ENCODE results near the gene VAT1L. TPM values are rescaled to one million over a fixed set of nuclear protein-coding genes. Genes with fewer than 3 reads are reported as not detected.

The VAT1L gene
- total and polyA plus RNA-seq, 10 of the 15 experiments (the other 5 are each of a cell fraction or from before 2014, with no cell fraction given) = 0.06 to 0.18 (median 0.10) TPM; not detected in 5

DNA sequence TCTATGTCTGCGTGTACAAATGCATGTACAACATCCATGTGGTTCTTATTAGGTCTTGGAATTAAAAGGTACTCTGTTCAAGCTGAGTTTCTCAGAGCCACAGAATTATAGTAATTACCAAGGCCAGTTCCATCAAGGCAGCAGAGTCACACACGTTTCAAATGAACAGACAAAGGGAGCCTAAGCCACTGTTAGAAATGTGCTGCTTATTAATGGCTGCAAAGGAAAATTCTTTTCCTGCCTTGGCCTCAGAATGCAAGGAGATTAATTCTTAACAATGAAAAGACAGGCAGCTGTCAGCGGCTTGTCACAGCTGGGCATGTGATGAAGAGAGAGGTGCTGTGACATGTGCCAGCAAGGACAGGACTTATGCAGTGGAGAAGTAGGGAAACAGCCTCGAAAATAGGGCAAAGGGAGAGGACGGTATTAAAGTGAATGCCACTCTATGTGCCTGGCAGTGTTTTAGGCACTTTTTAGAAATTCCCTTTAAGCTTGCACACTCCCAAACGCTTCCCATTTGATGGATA is 133.9 kb downstream of the VAT1L start:
- H3K4me3 ChIP-seq = no peak overlapping the region
- ChIA-PET POLR2A (no interaction called here), SMC1A (ENCODE audit: uncharacterized antibody, unreplicated experiment) (no interaction called here), CTCF (no interaction called here), RAD21 (ENCODE audit: unreplicated experiment) (no interaction called here)
- in situ Hi-C loops (cut with MboI) (no loop called here), intact Hi-C loops (cut with micrococcal nuclease; ENCODE audit: unreplicated experiment) (no loop called here)
- H4K20me1 ChIP-seq (ENCODE audit: control insufficient read depth, insufficient read depth) = no peaks in the 10 kb centered on the region
- BruUV-seq (replicated peaks) = no TSS peak
- FAIRE-seq = no peak
- no peak for ATAC-seq
- H2AFZ ChIP-seq (ENCODE audit: control insufficient read depth, low read depth, low read length) = no peak overlapping the region
- no peaks in the 10 kb centered on the region for H3K9me3 ChIP-seq (replicated peaks; ENCODE audit: control insufficient read depth, insufficient read depth, low read length)
- H3K4me2 ChIP-seq (ENCODE audit: control insufficient read depth, insufficient read depth) = no peak overlapping the region
- H3K79me2 ChIP-seq (ENCODE audit: control insufficient read depth, insufficient read depth, low read length) = no peaks in the 10 kb centered on the region
- no peak overlapping the region for H3K9ac ChIP-seq (ENCODE audit: control insufficient read depth, insufficient read depth, low read length)
- WGBS (ENCODE audit: insufficient coverage, insufficient replicate concordance, low lambda C conversion rate, missing lambda C conversion rate) = 28% methylated on average over 6 of the region's 6 CpGs
- no peak for DNase-seq (ENCODE audit: low read depth, low spot score)
- no peaks in the 10 kb centered on the region for H3K36me3 ChIP-seq (ENCODE audit: control insufficient read depth in 2 of 2, insufficient read depth in 2 of 2, low read length in 1 of 2)
- H3K27me3 ChIP-seq (replicated peaks in 1 of 2; ENCODE audit: control insufficient read depth in 2 of 2, insufficient read depth in 2 of 2, low read length in 1 of 2) = no peaks in the 10 kb centered on the region
- TF ChIP-seq, protein P1, sequence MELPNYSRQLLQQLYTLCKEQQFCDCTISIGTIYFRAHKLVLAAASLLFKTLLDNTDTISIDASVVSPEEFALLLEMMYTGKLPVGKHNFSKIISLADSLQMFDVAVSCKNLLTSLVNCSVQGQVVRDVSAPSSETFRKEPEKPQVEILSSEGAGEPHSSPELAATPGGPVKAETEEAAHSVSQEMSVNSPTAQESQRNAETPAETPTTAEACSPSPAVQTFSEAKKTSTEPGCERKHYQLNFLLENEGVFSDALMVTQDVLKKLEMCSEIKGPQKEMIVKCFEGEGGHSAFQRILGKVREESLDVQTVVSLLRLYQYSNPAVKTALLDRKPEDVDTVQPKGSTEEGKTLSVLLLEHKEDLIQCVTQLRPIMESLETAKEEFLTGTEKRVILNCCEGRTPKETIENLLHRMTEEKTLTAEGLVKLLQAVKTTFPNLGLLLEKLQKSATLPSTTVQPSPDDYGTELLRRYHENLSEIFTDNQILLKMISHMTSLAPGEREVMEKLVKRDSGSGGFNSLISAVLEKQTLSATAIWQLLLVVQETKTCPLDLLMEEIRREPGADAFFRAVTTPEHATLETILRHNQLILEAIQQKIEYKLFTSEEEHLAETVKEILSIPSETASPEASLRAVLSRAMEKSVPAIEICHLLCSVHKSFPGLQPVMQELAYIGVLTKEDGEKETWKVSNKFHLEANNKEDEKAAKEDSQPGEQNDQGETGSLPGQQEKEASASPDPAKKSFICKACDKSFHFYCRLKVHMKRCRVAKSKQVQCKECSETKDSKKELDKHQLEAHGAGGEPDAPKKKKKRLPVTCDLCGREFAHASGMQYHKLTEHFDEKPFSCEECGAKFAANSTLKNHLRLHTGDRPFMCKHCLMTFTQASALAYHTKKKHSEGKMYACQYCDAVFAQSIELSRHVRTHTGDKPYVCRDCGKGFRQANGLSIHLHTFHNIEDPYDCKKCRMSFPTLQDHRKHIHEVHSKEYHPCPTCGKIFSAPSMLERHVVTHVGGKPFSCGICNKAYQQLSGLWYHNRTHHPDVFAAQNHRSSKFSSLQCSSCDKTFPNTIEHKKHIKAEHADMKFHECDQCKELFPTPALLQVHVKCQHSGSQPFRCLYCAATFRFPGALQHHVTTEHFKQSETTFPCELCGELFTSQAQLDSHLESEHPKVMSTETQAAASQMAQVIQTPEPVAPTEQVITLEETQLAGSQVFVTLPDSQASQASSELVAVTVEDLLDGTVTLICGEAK (IDR thresholded peaks at IDR 0.05; ENCODE audit: borderline replicate concordance) = no peak
- TF ChIP-seq, protein P2, sequence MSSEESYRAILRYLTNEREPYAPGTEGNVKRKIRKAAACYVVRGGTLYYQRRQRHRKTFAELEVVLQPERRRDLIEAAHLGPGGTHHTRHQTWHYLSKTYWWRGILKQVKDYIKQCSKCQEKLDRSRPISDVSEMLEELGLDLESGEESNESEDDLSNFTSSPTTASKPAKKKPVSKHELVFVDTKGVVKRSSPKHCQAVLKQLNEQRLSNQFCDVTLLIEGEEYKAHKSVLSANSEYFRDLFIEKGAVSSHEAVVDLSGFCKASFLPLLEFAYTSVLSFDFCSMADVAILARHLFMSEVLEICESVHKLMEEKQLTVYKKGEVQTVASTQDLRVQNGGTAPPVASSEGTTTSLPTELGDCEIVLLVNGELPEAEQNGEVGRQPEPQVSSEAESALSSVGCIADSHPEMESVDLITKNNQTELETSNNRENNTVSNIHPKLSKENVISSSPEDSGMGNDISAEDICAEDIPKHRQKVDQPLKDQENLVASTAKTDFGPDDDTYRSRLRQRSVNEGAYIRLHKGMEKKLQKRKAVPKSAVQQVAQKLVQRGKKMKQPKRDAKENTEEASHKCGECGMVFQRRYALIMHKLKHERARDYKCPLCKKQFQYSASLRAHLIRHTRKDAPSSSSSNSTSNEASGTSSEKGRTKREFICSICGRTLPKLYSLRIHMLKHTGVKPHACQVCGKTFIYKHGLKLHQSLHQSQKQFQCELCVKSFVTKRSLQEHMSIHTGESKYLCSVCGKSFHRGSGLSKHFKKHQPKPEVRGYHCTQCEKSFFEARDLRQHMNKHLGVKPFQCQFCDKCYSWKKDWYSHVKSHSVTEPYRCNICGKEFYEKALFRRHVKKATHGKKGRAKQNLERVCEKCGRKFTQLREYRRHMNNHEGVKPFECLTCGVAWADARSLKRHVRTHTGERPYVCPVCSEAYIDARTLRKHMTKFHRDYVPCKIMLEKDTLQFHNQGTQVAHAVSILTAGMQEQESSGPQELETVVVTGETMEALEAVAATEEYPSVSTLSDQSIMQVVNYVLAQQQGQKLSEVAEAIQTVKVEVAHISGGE (CRISPR knock-in tag; IDR thresholded peaks at IDR 0.05) = no peak
- TF ChIP-seq ZBED1 (IDR thresholded peaks at IDR 0.05; ENCODE audit: borderline replicate concordance) = no peak
- TF ChIP-seq STAT3 (IDR thresholded peaks at IDR 0.05; ENCODE audit: low read depth, low read length) = no peak
- TF ChIP-seq CHD4 (IDR thresholded peaks at IDR 0.05) = no peak
- no peak for TF ChIP-seq SMC3 (IDR thresholded peaks at IDR 0.05; ENCODE audit: borderline replicate concordance, low read length)
- TF ChIP-seq EED (IDR thresholded peaks at IDR 0.05; ENCODE audit: low read depth) = no peak
- TF ChIP-seq RBBP5 (conservative IDR thresholded peaks at IDR 0.05) = no peak
- no peak for TF ChIP-seq SIN3A (IDR thresholded peaks at IDR 0.05; ENCODE audit: low read depth, low read length)
- TF ChIP-seq CBX3 (IDR thresholded peaks at IDR 0.05; ENCODE audit: borderline replicate concordance, low read depth) = no peak
- TF ChIP-seq YBX1 (IDR thresholded peaks at IDR 0.05) = no peak
- no peak for TF ChIP-seq TCF3 (IDR thresholded peaks at IDR 0.05; ENCODE audit: borderline replicate concordance, insufficient read depth, low read depth, low read length)
- no peak for TF ChIP-seq RELA (IDR thresholded peaks at IDR 0.05; ENCODE audit: borderline replicate concordance, partially characterized antibody)
- TF ChIP-seq ZNF217 (IDR thresholded peaks at IDR 0.05) = no peak
- no peak for TF ChIP-seq TBL1XR1 (IDR thresholded peaks at IDR 0.05; ENCODE audit: low read depth, low read length)
- TF ChIP-seq, protein P3, sequence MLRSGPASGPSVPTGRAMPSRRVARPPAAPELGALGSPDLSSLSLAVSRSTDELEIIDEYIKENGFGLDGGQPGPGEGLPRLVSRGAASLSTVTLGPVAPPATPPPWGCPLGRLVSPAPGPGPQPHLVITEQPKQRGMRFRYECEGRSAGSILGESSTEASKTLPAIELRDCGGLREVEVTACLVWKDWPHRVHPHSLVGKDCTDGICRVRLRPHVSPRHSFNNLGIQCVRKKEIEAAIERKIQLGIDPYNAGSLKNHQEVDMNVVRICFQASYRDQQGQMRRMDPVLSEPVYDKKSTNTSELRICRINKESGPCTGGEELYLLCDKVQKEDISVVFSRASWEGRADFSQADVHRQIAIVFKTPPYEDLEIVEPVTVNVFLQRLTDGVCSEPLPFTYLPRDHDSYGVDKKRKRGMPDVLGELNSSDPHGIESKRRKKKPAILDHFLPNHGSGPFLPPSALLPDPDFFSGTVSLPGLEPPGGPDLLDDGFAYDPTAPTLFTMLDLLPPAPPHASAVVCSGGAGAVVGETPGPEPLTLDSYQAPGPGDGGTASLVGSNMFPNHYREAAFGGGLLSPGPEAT (IDR thresholded peaks at IDR 0.05; ENCODE audit: low read depth) = no peak
- no peak overlapping the region for H3K27ac ChIP-seq (ENCODE audit: control insufficient read depth, insufficient read depth)
- H3K4me1 ChIP-seq (ENCODE audit: control insufficient read depth, insufficient read depth, low read length) = no peaks in the 10 kb centered on the region
